SK-N-MC (cell line): Measurements from ENCODE around the gene CALHM1.

ENCODE experiments used
- DNase-seq: peaks from one replicate; pipeline ENCODE4 v3.0.0-alpha.2; 2011; ENCODE audit warnings: low read depth, low spot score
- H3K27ac ChIP-seq: fragments of 200-600 bp; sonication (generic); 2 replicates; pipeline ENCODE4 v1.5.1; 2016; ENCODE audit warnings: mixed run types
- H3K36me3 ChIP-seq: fragments of 200-600 bp; sonication (generic); 2 replicates; pipeline ENCODE4 v1.6.1; 2017; ENCODE audit warnings: antibody characterized with exemption, low read length, mixed read lengths; ENCODE audit not compliant: insufficient read depth
- H3K4me3 ChIP-seq: fragments of 200-600 bp; sonication (generic); 2 replicates; pipeline ENCODE4 v1.5.1; 2016
- H3K9ac ChIP-seq: fragments of 200-600 bp; sonication (generic); 2 replicates; pipeline ENCODE4 v1.8.0; 2017; ENCODE audit warnings: mixed run types, mixed read lengths; ENCODE audit not compliant: insufficient read length
- H3K9me3 ChIP-seq: fragments of 200-600 bp; sonication (generic); 2 replicates; pipeline ENCODE4 v1.6.1; 2017; ENCODE audit warnings: low read depth, mild to moderate bottlenecking, antibody characterized with exemption, low read length, moderate library complexity, mixed read lengths
- EZH2 ChIP-seq: fragments of 200-600 bp; sonication (generic); IDR thresholded peaks from one replicate; pipeline ENCODE4 v1.6.1; 2017; ENCODE audit warnings: antibody characterized with exemption
- FOXP2 ChIP-seq: optimal IDR thresholded peaks from 2 replicates; pipeline ENCODE3; 2011; ENCODE audit warnings: mild to moderate bottlenecking, moderate library complexity; ENCODE audit not compliant: insufficient read depth; ENCODE audit errors: extremely low read length, control extremely low read depth
- POLR2AphosphoS5 ChIP-seq: IDR thresholded peaks from 2 replicates; pipeline ENCODE4 v1.6.1; 2012; ENCODE audit warnings: mild to moderate bottlenecking, low read depth, low read length, borderline replicate concordance

The CALHM1 gene

GRCh38 chr10:103499881-103500280, 41.2 kb upstream of the CALHM1 start:
- Histone ChIP-seq H3K9ac (no peak overlapping the region), H3K27ac (no peak overlapping the region), H3K36me3 (no peaks in the 10 kb centered on the region), H3K9me3 (no peaks in the 10 kb centered on the region), H3K4me3 (no peak overlapping the region)
- no peak for TF ChIP-seq FOXP2
- no peak for TF ChIP-seq EZH2
- no peak for TF ChIP-seq POLR2AphosphoS5
- no peak for DNase-seq

GRCh38 chr10:103498936-103499638, 40.4 kb upstream of the CALHM1 start:
- TF ChIP-seq FOXP2 (no peak), POLR2AphosphoS5 (no peak)
- Histone ChIP-seq H3K36me3 (no peaks in the 10 kb centered on the region), H3K9me3 (no peaks in the 10 kb centered on the region), H3K27ac (no peak overlapping the region), H3K4me3 (no peak overlapping the region), H3K9ac (no peak overlapping the region)
- no peak for DNase-seq

- H3K9me3 ChIP-seq, result no peaks in the 10 kb centered on the region
- no peak overlapping the region for H3K27ac ChIP-seq
- no peak overlapping the region for H3K9ac ChIP-seq
- no peaks in the 10 kb centered on the region for H3K36me3 ChIP-seq
- no peak overlapping the region for H3K4me3 ChIP-seq
- TF ChIP-seq POLR2AphosphoS5, result no peak
- no peak for TF ChIP-seq EZH2
- TF ChIP-seq FOXP2, result no peak
- DNase-seq, result no peak
These were observed 38.6 kb upstream of the CALHM1 start for GRCh38 chr10:103497161-103497915.

DNA sequence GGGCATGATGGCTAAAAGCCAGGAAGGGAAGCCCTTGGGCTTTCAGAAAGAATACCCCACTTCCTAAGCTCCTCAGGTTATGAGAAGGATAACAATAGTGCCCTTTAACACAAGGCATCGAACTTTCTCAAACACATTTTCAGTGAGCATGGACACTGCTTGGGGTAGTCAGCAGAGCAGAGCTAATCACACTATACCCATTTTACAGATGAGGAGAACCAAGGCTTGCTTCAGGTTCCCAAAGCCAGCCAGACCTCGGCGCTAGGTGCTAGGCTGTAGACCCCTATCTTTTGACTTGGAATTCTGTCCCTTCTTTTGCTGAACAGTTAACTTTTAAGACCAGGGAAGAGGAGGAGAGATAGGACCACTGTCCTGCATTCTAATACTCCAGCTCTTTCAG, 36.6 kb upstream of the CALHM1 start:
- Histone ChIP-seq H3K27ac (no peak overlapping the region), H3K9ac (no peak overlapping the region), H3K4me3 (no peak overlapping the region), H3K9me3 (no peaks in the 10 kb centered on the region), H3K36me3 (no peaks in the 10 kb centered on the region)
- no peak for DNase-seq
- TF ChIP-seq POLR2AphosphoS5 (no peak), FOXP2 (no peak), EZH2 (no peak)

GRCh38 chr10:103493916-103494877, 35.5 kb upstream of the CALHM1 start:
- no peak overlapping the region for H3K9ac ChIP-seq
- no peak overlapping the region for H3K27ac ChIP-seq
- no peaks in the 10 kb centered on the region for H3K9me3 ChIP-seq
- H3K4me3 ChIP-seq, result peak overlapping the region; percentile 53
- no peak for DNase-seq
- no peak for TF ChIP-seq EZH2
- TF ChIP-seq FOXP2, result no peak
- TF ChIP-seq POLR2AphosphoS5, result no peak
- H3K36me3 ChIP-seq, result no peaks in the 10 kb centered on the region

DNA sequence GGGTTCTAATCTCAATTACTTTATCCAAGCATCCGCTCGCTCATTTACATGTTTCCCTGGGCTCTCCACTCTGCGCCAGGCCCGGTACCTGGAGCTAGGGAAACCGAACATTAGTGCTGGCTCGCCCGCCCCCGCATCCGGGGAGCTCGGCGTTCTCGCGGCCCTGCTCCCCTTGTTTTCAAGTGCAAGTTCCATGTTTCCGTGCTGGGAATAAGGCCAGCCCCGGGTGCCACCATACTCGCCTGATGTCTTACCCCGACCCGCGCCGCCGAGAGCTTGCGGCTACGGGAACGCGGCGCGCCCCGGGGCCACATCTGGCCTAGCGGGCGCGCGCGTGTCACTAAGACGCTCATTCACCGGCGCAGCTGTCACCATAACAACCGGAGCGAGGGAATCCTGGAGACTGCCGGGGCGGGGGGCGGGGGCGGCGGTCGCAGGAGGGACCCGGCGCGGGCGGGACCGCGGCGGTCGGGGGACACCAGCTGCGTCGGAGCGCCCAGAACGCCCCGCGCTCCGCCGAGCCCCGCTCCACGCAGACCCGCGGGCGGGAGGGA, 34.7 kb upstream of the CALHM1 start, which contains the start of gene NEURL1:
TSS of gene NEURL1 (plus strand) at position 344 of the 554 bp plus-strand sequence. CDS start 683 bp downstream, outside the sequence.
- no peak within 1 kb of the TSS for H3K9ac ChIP-seq
- no peaks in the 10 kb centered on the region for H3K36me3 ChIP-seq
- no peak for DNase-seq
- H3K27ac ChIP-seq, result no peak within 1 kb of the TSS
- H3K4me3 ChIP-seq, result peak within 1 kb of the TSS; percentile 53
- no peaks in the 10 kb centered on the region for H3K9me3 ChIP-seq
- TF ChIP-seq POLR2AphosphoS5 (no peak), FOXP2 (no peak), EZH2 (no peak)

GRCh38 chr10:103492655-103493261, 34.1 kb upstream of the CALHM1 start:
- no peak for TF ChIP-seq FOXP2
- no peak for TF ChIP-seq POLR2AphosphoS5
- no peak for TF ChIP-seq EZH2
- Histone ChIP-seq H3K4me3 (no peak overlapping the region), H3K9me3 (no peaks in the 10 kb centered on the region), H3K9ac (no peak overlapping the region), H3K36me3 (no peaks in the 10 kb centered on the region), H3K27ac (no peak overlapping the region)
- no peak for DNase-seq
